ENCODE measurements around the gene MZF1.

- TF ChIP-seq HNF4G (IDR thresholded peaks at IDR 0.05) (no peak), CTCF (IDR thresholded peaks at IDR 0.05; ENCODE audit: low read depth, low read length, missing input control) (no peak), GABPA (IDR thresholded peaks at IDR 0.05 in 1 of 2, conservative IDR thresholded peaks at IDR 0.05 in 1 of 2) (no peak)
Observed at GRCh38 chr19:58514564-58515022, 58.5 kb downstream of the MZF1 start.
